ENCODE measurements around the gene ACOT11. TPM values are rescaled to one million over a fixed set of nuclear protein-coding genes. Genes with fewer than 3 reads are reported as not detected.
"Not testable (repeated sequence)": the region's sequence is repeated elsewhere in the genome, so short reads cannot be mapped to it uniquely, and the experiment has no call there.

ACOT11 gene
- total RNA-seq, 1 donor from 2014 or later = 1.5 TPM

DNA sequence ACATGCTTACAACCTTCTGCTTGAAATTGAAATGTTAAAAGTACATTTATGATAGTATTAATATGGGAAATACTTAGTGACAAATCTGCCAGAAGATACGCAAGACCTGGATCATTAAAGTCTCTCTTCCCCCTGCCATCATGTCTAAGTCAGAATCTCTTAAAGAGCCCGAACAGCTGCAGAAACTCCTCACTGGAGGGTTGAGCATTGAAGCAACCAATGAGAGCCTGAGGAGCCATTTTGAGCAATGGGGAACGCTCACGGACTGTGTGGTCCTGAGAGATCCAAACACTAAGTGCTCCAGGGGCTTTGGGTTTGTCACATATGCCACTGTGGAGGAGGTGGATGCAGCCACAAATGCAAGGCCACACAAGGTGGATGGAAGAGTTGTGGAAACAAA, 11.4 kb upstream of the ACOT11 start:
- not testable (repeated sequence) for DNase-seq (ENCODE audit: low spot score); ATAC-seq

DNA sequence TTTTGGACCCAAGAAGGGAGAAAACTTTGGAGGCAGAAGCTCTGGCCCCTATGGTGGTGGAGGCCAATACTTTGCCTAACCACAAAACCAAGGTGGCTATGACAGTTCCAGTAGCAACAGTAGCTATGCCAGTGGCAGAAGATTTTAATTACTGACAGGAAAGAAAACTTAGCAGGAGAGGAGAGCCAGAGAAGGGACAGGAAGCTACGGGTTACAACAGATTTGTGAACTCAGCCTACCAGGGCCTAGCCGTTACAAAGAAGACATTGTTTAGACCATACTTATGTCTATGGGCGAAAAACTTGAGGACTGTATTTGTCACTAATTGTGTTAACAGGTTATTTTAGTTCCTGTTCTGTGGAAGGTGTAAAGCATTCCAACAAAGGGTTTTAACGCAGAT, 10.4 kb upstream of the ACOT11 start:
- no peak for ATAC-seq
- DNase-seq (ENCODE audit: low spot score) = no peak

DNA sequence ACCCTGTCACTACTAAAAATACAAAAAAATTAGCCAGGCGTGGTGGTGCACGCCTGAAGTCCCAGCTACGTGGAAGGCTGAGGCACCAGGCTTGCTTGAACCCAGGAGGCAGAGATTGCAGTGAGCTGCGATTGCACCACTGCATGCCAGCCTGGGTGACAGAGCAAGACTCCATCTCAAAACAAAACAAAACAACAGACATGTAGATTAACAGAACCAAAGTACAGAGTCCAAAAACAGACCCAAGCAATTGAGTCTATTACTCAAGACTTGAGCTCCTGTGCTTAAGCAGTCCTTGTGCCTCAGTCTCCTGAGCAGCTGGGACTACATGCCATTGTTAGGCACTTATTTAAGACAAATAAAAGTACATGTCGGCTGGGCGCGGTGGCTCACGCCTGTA, 9.5 kb upstream of the ACOT11 start:
- no peak for DNase-seq (ENCODE audit: low spot score)
- no peak for ATAC-seq

DNA sequence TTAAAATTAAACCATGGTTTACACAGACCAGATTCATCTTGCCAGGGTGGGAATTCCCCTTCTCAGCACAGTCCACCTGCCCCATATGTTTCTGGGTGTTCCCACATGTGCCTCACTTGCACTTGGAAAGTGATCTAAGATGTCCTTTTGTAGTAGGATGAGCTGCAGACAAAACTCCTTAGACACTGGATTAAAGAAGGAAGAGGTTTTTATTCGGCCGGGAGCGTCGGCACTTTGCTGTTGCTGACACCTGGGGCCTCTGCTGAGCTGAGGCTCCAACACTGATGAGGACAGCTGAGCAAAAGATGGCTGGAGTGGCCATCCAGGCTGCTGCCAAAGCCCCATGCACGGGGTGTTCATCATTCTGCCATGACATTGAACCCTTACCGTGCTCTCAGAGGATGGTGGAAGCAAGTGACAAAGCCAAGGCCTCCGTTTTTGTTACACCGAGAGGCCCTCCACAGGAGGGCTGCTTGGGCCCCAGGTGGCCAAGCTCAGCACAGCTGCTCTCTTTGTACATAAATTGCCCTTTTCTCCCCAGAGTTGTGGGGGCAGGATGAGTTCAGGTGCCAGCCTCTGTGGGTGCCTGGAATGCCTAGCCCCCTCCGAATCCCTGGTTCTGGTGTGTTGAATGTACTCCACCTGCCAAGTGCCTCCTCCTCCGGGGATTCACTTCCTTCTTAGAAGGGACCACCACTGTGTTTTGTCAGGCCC, 7.3 kb upstream of the ACOT11 start:
- DNase-seq (ENCODE audit: low spot score) (no peak), ATAC-seq (no peak)

DNA sequence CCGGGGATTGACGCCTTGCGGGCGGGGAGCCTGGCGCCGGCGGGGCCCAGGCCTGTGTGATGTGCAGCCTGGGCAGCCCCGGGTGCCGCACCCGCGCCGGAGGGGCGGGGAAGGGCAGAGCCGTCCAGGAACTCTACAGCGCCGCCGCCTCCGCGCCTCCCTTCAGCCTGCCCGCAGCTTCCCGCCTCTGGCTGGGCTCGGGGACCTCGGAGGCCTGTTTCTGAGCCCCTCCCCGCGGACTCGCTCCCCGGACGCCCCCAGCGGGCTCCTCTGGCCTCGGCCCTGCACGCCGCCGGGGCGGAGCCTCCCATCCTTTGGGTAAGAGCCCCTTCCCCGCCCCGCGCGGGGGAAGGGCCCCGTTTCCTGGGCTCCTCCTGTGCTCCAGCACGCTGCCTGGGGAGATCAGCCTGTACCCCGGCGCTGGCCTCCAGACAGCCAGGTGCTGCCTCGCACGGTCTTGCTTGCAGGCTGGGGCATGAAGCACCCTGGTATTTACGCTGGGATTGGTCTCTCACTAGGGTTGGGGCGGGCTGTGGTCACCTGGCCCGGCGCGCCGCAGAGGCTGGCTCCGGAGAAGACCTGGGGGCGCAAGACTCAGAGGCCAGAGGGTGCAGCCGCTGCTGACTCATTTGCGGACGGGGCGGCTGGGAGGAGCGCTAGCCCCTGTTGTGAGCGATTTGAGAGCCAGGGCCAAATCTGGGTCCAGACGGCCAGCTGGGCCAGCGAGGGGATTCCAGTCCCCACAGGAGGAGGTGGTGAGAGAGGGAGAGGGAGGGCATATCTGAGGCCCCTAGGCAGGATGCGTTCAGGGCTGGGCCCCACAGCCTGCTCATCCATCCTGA, 5.7 kb upstream of the ACOT11 start:
- DNase-seq (ENCODE audit: low spot score) = no peak
- peak; percentile 93 for ATAC-seq

DNA sequence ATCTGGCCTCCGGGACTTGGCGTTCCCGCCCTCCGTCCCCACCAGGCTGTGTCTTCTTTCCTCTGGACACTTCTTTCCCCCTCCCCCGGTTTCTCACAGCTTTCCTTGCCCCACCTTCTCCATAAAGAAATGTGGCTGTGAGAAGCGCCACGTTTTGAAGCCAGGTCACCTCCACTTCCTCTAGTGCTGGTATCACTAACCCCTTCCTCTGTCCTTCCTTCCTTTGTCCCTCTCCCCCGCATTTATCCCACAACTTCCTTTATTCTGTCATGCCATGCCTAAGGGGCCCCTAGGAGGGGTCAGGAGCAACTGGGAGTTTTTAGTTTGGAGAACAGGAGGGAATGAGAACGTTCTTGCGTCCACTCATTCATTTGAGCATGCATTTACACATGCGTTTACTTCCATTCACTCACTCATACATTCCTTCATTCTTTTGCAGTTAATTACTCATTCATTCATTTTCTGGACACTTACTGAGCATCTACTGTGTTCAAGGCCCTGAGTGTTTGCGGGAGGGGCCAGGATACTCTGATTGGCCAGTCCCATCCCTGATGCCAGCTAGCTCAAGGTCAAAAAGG, 5.0 kb upstream of the ACOT11 start:
- DNase-seq (ENCODE audit: low spot score) (no peak), ATAC-seq (no peak)

DNA sequence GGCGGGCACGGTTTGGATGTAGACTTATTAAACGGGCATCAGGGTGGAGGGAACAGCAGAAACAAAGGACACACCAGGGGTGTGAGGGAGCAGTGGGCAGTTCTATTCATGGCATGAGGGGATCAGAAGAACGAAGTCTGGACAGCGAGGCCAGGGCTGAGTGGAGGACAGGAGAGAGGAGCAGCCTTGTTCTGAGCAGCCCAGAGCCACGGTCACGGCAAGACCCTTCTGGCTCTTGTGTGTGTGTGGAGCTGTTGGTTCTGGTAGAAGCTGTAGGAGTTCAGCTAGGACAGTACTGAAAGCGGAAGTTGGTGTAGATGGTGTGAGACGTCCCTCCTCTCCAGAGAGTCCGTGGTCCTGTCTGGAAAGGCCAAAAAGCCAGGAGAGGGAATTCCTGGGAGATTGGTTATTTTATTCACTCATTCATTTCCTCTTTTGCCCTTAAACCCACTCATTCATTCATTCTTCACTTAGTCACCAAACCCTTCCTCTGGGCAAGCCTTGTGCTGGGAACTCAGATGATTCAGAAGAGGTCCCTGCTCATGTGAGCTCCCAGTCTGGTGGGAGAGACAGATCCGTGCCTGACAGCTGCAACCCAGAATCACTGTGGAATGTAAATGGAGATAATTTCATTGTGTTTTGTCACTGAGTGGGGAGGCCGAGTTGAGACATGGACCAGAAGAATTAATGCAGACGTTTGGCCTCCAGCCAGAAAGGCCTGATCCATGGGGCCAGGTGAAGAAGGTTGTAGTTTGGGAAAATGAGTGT, 4.1 kb upstream of the ACOT11 start:
- no peak for DNase-seq (ENCODE audit: low spot score)
- no peak for ATAC-seq

DNA sequence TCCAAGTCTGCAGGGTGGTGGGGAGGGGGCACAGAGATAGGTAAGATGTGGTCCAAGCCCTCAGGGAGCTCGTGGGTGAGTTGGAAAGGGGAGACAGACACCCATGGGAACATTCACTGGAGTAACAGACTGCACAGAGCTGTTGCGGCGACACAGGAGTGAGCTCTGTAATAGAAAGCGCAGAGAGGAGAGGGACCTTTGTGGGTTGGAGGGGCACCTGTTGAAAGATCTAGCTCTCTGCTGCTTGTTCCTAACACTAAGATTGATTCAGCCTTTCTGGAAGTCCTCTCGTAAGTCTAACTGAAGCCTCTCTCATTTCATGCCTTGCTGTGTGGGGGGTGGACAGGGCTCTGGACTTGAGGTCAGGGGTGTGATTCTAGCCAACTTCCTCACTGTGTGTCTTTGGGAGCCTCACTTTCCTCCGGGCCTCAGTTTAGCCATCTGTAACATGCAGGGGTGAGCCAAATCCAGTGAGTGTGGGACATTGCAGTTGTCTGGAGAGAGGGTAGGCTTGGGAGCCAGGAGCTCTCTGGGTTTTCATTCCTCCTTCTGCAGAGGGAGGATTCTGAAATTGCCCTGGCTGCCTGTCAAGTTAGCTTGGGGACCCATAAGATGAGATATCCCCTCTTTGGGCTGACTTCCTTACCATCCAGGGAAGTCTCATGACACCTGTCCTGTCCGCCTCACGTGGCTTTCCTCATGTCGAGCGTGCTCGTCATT, 2.0 kb upstream of the ACOT11 start:
- DNase-seq (ENCODE audit: low spot score) = no peak

DNA sequence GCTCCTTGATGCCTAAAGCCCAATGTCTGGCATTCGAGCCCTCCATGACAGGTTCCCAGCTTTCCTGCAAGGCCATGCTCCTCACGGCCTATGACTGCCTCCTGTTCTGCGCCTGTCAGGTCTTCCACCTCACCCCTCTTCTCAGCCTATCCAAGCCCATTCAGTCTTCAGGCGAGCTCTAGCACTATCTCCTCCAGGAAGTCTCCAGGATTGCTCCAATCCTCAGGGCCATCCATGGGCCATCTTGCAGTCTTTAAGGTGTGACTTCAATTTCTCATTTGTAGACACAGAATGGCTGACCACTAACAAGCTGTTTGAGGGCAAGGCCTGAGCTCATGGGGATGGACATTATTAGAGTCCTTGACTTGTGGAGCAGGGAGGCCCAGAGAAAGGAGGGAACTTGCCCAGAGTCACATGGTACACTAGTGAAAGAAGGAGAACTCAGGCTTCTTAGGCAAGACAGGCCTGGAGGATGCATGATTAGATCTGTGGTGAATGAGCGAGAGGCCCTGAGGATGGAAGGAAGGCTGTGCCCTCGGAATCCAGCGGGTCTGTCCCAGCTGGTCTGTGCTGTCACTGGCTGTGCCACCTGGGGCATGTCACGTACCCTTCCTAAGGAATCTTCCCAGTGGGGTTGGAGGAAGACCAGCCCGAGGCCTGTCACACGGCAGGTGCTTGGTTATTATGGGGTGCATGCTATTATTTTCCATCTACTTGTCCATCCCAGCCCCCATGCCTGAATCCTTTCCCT, 1.2 kb upstream of the ACOT11 start:
- ATAC-seq = no peak

More for the DNA sequence above, 2.0 kb upstream of the ACOT11 start:
- ATAC-seq = no peak

DNA sequence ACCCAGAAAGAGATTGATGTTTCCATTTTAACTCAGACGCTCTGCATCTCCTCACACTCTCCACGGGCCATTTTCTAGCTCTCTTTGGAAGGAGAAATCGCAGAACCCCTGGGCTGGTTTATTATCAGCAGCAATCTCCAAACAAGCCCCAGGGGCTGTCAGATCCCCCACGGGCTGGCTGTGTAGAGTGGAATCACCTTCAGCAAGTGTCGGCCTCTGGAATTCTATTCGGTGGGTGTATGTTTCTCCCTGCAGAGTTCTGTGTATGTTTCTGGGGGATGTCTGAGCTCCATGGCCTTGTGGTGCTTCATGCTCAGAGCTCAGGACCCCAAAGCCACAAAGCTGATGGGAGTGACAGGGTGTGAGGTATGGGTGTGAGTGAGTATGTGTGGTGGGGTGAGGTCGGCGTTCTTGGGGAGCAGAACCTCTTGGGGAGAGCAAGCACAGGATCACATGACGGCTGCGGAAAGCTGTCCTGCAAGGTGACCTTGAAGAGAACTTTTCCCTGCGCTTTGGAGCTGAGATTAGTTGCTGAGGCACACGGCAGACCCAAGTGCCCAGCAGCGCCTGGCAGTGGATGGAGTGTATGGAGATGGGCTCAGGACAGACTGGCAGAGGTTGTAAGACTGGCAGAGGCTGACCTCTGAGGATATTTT, 489 bp downstream of the ACOT11 start:
- ATAC-seq (no peak), DNase-seq (ENCODE audit: low spot score) (no peak)

More for the DNA sequence above, 1.2 kb upstream of the ACOT11 start:
- no peak for DNase-seq (ENCODE audit: low spot score)

DNA sequence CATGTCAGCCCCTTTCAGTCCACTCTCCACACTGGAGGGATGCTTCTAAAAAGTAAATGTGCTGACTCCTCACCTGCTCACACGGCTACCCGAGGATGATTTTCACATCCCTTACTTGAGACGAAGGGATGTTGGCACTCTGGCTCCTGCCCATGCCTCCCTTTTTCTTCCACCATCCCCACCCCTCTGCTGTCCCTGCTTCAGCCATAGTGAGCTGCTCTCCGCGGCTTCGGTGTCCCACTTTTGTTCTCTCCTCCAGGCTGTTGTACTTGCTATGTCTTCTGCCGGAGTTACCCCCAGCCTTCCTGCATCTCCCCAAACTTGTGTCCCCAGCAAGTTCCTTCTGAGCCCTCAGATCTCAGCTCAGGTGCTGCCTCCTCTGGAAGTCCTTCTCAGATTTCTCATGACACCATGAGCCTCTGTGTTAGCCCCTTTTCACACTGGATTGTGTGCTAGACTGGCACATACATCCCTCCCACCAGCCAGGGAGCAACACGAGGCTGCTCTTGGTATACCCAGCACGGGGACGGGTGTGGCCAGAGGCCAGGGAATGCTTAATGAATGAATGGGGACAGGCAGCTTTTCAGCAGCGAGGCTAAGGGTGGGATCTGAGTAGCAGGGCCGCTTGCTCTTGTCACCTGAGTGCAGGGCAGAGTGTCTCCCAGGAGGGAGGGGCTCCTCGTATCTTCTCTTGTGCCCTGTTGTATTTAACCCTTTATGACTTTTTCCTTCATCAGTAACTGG, 1.3 kb downstream of the ACOT11 start:
- no peak for DNase-seq (ENCODE audit: low spot score)
- no peak for ATAC-seq

DNA sequence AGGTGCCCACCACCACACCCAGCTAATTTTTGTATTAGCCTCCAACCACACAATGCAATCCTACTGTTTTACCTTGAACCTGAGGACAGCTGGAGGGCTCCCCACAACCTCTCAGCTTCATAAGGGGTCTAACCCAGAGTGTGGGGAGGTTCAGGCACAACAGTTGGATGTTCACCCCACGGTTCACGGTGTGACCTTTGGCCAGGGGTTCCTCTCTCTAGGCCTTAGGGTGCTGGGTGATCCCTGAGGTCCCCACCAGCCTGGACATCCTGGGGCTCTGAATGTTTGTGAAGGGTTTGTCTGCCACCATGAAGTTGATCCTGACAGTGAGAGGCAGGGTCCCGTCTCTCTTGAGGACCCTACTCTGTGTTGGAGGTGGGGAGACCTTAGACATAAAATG, 3.9 kb downstream of the ACOT11 start:
- ATAC-seq (no peak), DNase-seq (ENCODE audit: low spot score) (no peak)

DNA sequence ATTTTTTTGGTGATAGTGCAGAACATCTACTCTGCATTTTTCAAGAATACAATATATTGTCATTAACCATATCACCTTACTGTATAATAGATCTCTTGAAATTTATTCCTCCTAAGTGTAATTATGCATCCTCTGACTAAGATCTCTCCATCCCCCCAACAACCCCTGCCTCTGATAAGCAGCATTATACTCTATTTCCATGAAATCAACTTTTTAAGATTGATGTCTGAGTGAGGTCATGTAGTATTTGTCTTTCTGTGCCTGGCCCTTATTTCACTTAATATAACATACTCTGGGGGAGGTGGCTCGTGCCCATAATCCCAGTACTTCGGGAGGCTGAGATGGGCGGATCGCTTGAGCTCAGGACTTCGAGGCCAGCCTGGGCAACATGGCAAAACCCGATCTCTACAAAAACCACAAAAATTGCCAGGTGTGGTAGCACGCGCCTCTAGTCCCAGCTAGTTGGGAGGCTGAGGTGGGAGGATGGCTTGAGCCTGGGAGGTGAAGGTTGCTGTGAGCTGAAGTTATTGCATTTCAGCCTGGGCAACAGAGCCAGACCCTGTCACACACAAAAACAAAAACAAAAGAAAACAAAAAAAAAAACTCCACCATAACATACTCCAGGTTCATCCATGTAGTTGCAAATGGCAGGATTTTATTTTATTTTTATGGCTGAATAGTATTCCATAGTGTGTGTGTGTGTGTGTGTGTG, 5.7 kb downstream of the ACOT11 start:
- no peak for ATAC-seq
- DNase-seq (ENCODE audit: low spot score) = no peak

DNA sequence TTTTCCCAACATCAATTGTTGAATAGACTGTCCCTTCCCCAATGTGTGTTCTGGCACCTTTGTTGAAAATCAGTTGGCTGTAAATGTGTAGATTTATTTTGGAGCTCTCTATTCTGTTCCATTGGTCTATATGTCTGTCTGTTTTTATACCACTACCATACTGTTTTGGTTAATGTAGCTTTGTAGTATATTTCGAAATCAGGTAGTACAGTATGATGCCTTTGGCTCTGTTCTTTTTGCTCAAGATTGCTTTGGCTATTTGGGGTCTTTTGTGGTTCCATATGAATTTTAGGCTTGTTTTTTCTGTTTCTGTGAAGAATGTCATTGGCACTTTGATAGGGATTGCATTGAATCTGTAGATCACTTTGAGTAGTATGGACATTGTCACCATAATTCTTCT, 8.1 kb downstream of the ACOT11 start:
- no peak for DNase-seq (ENCODE audit: low spot score)
- no peak for ATAC-seq

DNA sequence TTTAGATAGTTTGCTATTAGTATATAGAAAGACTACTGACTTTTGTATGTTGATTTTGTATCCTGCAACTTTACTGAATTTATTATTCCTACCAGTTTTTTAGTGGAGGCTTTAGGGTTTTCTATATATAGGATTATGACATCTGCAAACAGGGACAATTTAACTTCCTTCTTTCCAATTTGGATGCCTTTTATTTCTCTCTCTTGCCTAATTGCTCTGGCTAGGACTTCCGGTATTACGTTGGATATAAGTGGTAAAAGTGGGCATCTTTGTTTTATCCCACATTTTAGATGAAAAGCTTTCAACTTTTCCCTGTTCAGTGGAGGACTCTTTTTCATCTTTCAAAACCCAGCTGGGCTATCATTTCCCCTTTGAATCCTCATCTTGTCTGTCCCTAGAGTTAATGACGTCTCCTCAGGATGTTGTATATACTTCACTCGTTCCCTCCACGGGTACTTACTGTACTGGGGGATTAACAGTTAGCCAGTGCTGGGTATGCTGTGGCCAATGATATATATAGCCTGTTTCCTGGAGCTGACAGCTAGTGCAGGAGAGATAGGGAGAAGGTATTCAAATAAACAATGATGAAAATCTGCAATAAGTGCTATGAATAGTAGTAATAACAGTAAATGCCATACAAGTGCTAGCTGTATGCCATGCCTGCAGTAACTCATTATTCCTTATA, 9.8 kb downstream of the ACOT11 start:
- ATAC-seq (no peak), DNase-seq (ENCODE audit: low spot score) (no peak)

DNA sequence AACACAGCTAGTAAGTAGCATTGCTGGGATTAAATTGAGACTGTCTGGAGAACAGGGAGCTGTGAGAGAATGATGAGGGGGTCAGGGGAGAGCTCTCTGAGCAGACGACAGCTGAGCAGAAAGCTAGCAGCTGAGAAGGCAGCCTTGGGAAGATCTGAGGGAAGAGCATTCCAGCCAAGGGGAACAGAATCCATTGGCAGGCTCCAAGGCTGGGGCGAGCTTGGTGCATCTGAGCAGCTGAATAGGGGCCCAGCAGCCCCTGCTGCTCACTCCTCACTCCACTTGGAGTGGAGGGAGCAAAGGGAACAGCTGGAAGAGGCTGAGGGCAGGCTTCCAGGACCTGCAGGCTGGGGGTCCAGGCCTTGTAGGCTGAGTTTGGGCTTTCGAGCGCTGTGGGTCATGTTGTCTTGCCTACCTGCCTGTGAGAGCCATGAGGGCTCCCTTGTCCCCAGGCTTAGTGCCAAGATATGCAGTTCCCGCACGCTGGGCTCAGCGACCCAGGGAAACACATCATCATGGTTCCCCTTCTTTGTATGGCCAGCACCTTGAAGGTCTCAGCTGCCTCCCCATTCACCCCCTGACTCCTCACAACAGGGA, 10.5 kb downstream of the ACOT11 start:
- DNase-seq (ENCODE audit: low spot score) (no peak), ATAC-seq (no peak)

DNA sequence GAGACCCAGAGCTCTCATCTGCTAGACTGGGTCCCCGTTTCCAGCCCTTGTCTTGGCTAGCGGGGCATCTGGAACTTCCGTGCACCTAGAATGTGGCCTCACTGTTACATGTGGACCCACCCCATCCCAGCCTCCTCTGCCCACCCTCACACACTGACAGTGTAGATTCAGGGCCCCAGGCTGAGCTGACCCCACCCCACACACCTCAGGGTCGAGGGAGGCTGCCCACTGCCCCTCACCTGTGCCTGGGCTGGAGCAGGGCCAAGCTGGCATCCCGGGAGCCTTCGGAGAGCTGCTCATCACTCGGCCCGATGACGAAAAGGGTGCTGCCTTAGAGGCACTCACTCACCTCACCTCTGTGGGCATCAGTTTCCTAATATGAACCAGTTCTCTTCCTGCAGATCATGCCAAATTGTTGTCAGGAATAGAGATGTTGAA, 11.1 kb downstream of the ACOT11 start:
- ATAC-seq (no peak), DNase-seq (ENCODE audit: low spot score) (no peak)
